GM23338 (cell line): Measurements from ENCODE around the gene DOCK4. TPM values are rescaled to one million over a fixed set of nuclear protein-coding genes. Genes with fewer than 3 reads are reported as not detected.

Experiments
- ATAC-seq: fragments of 200-7000 bp; cut with Tn5 transposase; 3 replicates; pipeline ENCODE4 v1.9.1; 2020
- DNase-seq: peaks from one replicate; pipeline ENCODE4 v3.0.0-alpha.2; 2015; ENCODE audit warnings: low spot score
- H2AFZ ChIP-seq: fragments of 200-600 bp; sonication (generic); 2 replicates; pipeline ENCODE4 v1.8.0; 2016; ENCODE audit warnings: antibody characterized with exemption, mild to moderate bottlenecking, moderate library complexity
- H3F3A ChIP-seq: fragments of 200-600 bp; sonication (generic); replicated peaks from 2 replicates; pipeline ENCODE4 v1.8.0; 2017; ENCODE audit warnings: antibody characterized with exemption, mixed run types, low read depth
- H3K27ac ChIP-seq: fragments of 200-600 bp; sonication (generic); 2 replicates; pipeline ENCODE4 v1.6.1; 2016; ENCODE audit warnings: low read depth
- H3K27me3 ChIP-seq: fragments of 200-600 bp; sonication (generic); 2 replicates; pipeline ENCODE4 v1.8.0; 2016; ENCODE audit warnings: mild to moderate bottlenecking, mixed run types, moderate library complexity; ENCODE audit not compliant: insufficient read depth
- H3K36me3 ChIP-seq: fragments of 200-600 bp; sonication (generic); 2 replicates; pipeline ENCODE4 v1.8.0; 2016; ENCODE audit warnings: mild to moderate bottlenecking; ENCODE audit not compliant: insufficient read depth
- H3K4me1 ChIP-seq: fragments of 200-600 bp; sonication (generic); 2 replicates; pipeline ENCODE4 v1.8.0; 2016; ENCODE audit warnings: mild to moderate bottlenecking, moderate library complexity; ENCODE audit not compliant: insufficient read depth
- H3K4me2 ChIP-seq: fragments of 200-600 bp; sonication (generic); 2 replicates; pipeline ENCODE4 v1.7.1; 2017; ENCODE audit warnings: mixed run types
- H3K4me3 ChIP-seq: fragments of 200-600 bp; sonication (generic); 2 replicates; pipeline ENCODE4 v1.6.1; 2016; ENCODE audit warnings: mixed run types
- H3K79me2 ChIP-seq: fragments of 200-600 bp; sonication (generic); replicated peaks from 2 replicates; pipeline ENCODE4 v1.8.0; 2017; ENCODE audit warnings: mild to moderate bottlenecking; ENCODE audit not compliant: insufficient read depth
- H3K9me2 ChIP-seq: fragments of 200-600 bp; sonication (generic); 2 replicates; pipeline ENCODE4 v1.8.0; 2017; ENCODE audit not compliant: insufficient read depth
- H4K20me1 ChIP-seq: fragments of 200-600 bp; sonication (generic); replicated peaks from 2 replicates; pipeline ENCODE4 v1.8.0; 2017; ENCODE audit warnings: mild to moderate bottlenecking; ENCODE audit not compliant: insufficient read depth
- H3K27ac Mint-ChIP-seq: 2 replicates; pipeline ENCODE4 v1.8.0; 2020; ENCODE audit warnings: inconsistent platforms, mild to moderate bottlenecking, moderate library complexity, mixed read lengths
- H3K27me3 Mint-ChIP-seq: 3 replicates; pipeline ENCODE4 v1.8.0; 2022; ENCODE audit warnings: low read depth, mild to moderate bottlenecking, moderate library complexity, mixed read lengths, inconsistent platforms; ENCODE audit not compliant: insufficient read depth, poor library complexity
- H3K36me3 Mint-ChIP-seq: 3 replicates; pipeline ENCODE4 v1.8.0; 2021; ENCODE audit warnings: low read depth, mild to moderate bottlenecking, inconsistent platforms, moderate library complexity, mixed read lengths
- H3K4me1 Mint-ChIP-seq: 3 replicates; pipeline ENCODE4 v1.8.0; 2020; ENCODE audit warnings: mild to moderate bottlenecking, inconsistent platforms, mixed read lengths
- H3K4me3 Mint-ChIP-seq: 3 replicates; pipeline ENCODE4 v1.8.0; 2021; ENCODE audit warnings: moderate library complexity, mild to moderate bottlenecking, inconsistent platforms, mixed read lengths
- H3K9me3 Mint-ChIP-seq: 3 replicates; pipeline ENCODE4 v1.8.0; 2020; ENCODE audit warnings: moderate library complexity, mild to moderate bottlenecking, inconsistent platforms, mixed read lengths
- CREB1 ChIP-seq: fragments of 250-450 bp; sonication (Bioruptor Pico); IDR thresholded peaks from 2 replicates; pipeline ENCODE4 v1.5.0; 2020; ENCODE audit warnings: low read depth, mild to moderate bottlenecking, moderate library complexity
- CTCF ChIP-seq, 2 experiments: fragments of 200-600 bp in 1 of 2; sonication (generic) in 1 of 2; conservative IDR thresholded peaks; 2 replicates each; pipeline versions ENCODE4 v1.5.1 to v1.6.1; 2016 to 2017; ENCODE audit warnings: antibody characterized with exemption in 2 of 2, low read depth in 2 of 2, mild to moderate bottlenecking in 2 of 2, moderate library complexity in 1 of 2
- EZH2 ChIP-seq: fragments of 200-600 bp; sonication (generic); IDR thresholded peaks from one replicate; pipeline ENCODE4 v1.8.0; 2017; ENCODE audit warnings: antibody characterized with exemption, mild to moderate bottlenecking, low read depth; ENCODE audit not compliant: unreplicated experiment
- EZH2phosphoT487 ChIP-seq: fragments of 200-600 bp; sonication (generic); IDR thresholded peaks from one replicate; pipeline ENCODE4 v1.8.1; 2018; ENCODE audit warnings: antibody characterized with exemption; ENCODE audit not compliant: unreplicated experiment
- JUNB ChIP-seq: IDR thresholded peaks from one replicate; pipeline ENCODE4 v1.6.1; 2016; ENCODE audit warnings: antibody characterized with exemption; ENCODE audit not compliant: unreplicated experiment
- NANOG ChIP-seq: IDR thresholded peaks from 2 replicates; pipeline ENCODE4 v1.6.1; 2016; ENCODE audit warnings: antibody characterized with exemption, borderline replicate concordance
- POLR2AphosphoS5 ChIP-seq: IDR thresholded peaks from 2 replicates; pipeline ENCODE4 v1.6.1; 2016; ENCODE audit warnings: antibody characterized with exemption, low read depth
- STAT1 ChIP-seq: IDR thresholded peaks from one replicate; pipeline ENCODE4 v1.6.1; 2016; ENCODE audit warnings: antibody characterized with exemption; ENCODE audit not compliant: unreplicated experiment
- ZNF114 ChIP-seq: fragments of 250-450 bp; sonication (Bioruptor Pico); IDR thresholded peaks from 2 replicates; pipeline ENCODE4 v1.5.0; 2020; ENCODE audit warnings: mild to moderate bottlenecking, moderate library complexity
- ZNF331 ChIP-seq: fragments of 250-450 bp; sonication (Bioruptor Pico); IDR thresholded peaks from 2 replicates; pipeline ENCODE4 v1.5.0; 2020; ENCODE audit warnings: low read depth, mild to moderate bottlenecking, moderate library complexity
- polyA plus RNA-seq: library from polyadenylated mRNA; unstranded; fragments of >200 nt; fragmentation: Nextera tagmentation; extraction: Ambion mirVana; gene quantifications from 2 replicates; pipeline ENCODE4 v1.2.1, GENCODE V29; 2016
- total RNA-seq: library from RNA; depleted of rRNA; stranded (reverse); fragments of >200 nt; shearing (Covaris generic); gene quantifications from 2 replicates; pipeline ENCODE4 v1.2.3, GENCODE V29; 2014
- TF ChIP-seq, protein P1 (sequence below): IDR thresholded peaks from one replicate; pipeline ENCODE4 v1.6.1; 2018; ENCODE audit warnings: antibody characterized with exemption; ENCODE audit not compliant: unreplicated experiment
- TF ChIP-seq, protein P2 (sequence below): fragments of 250-450 bp; sonication (Bioruptor Pico); IDR thresholded peaks from 2 replicates; pipeline ENCODE4 v1.5.0; 2020; ENCODE audit warnings: mild to moderate bottlenecking, moderate library complexity
- TF ChIP-seq, protein P3 (sequence below): IDR thresholded peaks from 2 replicates; pipeline ENCODE4 v1.6.1; 2016; ENCODE audit warnings: antibody characterized with exemption

DOCK4 gene
- total and polyA plus RNA-seq, 2 experiments from 2014 or later = 6.3 to 33.8 TPM

DNA sequence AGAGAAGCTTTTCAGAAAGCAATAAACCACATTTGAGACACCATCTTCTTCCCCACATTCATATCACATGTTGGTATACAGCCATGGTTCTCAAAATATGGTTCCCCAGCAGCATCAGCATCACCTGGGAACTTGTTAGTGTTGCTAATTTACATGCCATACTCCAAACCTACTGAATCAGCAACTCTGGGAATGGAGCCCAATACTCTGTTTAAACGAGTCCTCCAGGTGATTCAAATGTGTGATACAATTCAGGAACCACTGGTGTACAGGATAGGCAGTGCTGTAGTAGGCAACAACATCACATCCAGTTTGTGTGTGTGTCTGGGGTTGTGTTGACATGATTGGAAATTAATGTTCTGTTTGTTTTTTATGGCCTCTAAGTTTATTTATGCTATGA is 48.0 kb upstream of the DOCK4 start:
- H3K4me3 Mint-ChIP-seq = no peak overlapping the region
- Histone ChIP-seq H3K27ac (no peak overlapping the region), H3F3A (no peaks in the 10 kb centered on the region), H3K27me3 (peaks cover 15% of the 10 kb centered on the region), H3K4me2 (no peak overlapping the region), H4K20me1 (no peaks in the 10 kb centered on the region), H3K36me3 (no peaks in the 10 kb centered on the region), H3K79me2 (peaks cover 63% of the 10 kb centered on the region), H3K4me1 (peaks cover 61% of the 10 kb centered on the region), H2AFZ (no peak overlapping the region), H3K4me3 (no peak overlapping the region), H3K9me2 (no peaks in the 10 kb centered on the region)
- H3K27ac Mint-ChIP-seq = no peak overlapping the region
- no peak for DNase-seq
- no peaks in the 10 kb centered on the region for H3K36me3 Mint-ChIP-seq
- H3K4me1 Mint-ChIP-seq = peaks cover 63% of the 10 kb centered on the region
- peaks cover 7% of the 10 kb centered on the region for H3K27me3 Mint-ChIP-seq
- no peaks in the 10 kb centered on the region for H3K9me3 Mint-ChIP-seq
- TF ChIP-seq EZH2 = no peak
- TF ChIP-seq STAT1 = no peak
- no peak for TF ChIP-seq NANOG
- TF ChIP-seq, protein P1, sequence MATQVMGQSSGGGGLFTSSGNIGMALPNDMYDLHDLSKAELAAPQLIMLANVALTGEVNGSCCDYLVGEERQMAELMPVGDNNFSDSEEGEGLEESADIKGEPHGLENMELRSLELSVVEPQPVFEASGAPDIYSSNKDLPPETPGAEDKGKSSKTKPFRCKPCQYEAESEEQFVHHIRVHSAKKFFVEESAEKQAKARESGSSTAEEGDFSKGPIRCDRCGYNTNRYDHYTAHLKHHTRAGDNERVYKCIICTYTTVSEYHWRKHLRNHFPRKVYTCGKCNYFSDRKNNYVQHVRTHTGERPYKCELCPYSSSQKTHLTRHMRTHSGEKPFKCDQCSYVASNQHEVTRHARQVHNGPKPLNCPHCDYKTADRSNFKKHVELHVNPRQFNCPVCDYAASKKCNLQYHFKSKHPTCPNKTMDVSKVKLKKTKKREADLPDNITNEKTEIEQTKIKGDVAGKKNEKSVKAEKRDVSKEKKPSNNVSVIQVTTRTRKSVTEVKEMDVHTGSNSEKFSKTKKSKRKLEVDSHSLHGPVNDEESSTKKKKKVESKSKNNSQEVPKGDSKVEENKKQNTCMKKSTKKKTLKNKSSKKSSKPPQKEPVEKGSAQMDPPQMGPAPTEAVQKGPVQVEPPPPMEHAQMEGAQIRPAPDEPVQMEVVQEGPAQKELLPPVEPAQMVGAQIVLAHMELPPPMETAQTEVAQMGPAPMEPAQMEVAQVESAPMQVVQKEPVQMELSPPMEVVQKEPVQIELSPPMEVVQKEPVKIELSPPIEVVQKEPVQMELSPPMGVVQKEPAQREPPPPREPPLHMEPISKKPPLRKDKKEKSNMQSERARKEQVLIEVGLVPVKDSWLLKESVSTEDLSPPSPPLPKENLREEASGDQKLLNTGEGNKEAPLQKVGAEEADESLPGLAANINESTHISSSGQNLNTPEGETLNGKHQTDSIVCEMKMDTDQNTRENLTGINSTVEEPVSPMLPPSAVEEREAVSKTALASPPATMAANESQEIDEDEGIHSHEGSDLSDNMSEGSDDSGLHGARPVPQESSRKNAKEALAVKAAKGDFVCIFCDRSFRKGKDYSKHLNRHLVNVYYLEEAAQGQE = no peak
- TF ChIP-seq, protein P2, sequence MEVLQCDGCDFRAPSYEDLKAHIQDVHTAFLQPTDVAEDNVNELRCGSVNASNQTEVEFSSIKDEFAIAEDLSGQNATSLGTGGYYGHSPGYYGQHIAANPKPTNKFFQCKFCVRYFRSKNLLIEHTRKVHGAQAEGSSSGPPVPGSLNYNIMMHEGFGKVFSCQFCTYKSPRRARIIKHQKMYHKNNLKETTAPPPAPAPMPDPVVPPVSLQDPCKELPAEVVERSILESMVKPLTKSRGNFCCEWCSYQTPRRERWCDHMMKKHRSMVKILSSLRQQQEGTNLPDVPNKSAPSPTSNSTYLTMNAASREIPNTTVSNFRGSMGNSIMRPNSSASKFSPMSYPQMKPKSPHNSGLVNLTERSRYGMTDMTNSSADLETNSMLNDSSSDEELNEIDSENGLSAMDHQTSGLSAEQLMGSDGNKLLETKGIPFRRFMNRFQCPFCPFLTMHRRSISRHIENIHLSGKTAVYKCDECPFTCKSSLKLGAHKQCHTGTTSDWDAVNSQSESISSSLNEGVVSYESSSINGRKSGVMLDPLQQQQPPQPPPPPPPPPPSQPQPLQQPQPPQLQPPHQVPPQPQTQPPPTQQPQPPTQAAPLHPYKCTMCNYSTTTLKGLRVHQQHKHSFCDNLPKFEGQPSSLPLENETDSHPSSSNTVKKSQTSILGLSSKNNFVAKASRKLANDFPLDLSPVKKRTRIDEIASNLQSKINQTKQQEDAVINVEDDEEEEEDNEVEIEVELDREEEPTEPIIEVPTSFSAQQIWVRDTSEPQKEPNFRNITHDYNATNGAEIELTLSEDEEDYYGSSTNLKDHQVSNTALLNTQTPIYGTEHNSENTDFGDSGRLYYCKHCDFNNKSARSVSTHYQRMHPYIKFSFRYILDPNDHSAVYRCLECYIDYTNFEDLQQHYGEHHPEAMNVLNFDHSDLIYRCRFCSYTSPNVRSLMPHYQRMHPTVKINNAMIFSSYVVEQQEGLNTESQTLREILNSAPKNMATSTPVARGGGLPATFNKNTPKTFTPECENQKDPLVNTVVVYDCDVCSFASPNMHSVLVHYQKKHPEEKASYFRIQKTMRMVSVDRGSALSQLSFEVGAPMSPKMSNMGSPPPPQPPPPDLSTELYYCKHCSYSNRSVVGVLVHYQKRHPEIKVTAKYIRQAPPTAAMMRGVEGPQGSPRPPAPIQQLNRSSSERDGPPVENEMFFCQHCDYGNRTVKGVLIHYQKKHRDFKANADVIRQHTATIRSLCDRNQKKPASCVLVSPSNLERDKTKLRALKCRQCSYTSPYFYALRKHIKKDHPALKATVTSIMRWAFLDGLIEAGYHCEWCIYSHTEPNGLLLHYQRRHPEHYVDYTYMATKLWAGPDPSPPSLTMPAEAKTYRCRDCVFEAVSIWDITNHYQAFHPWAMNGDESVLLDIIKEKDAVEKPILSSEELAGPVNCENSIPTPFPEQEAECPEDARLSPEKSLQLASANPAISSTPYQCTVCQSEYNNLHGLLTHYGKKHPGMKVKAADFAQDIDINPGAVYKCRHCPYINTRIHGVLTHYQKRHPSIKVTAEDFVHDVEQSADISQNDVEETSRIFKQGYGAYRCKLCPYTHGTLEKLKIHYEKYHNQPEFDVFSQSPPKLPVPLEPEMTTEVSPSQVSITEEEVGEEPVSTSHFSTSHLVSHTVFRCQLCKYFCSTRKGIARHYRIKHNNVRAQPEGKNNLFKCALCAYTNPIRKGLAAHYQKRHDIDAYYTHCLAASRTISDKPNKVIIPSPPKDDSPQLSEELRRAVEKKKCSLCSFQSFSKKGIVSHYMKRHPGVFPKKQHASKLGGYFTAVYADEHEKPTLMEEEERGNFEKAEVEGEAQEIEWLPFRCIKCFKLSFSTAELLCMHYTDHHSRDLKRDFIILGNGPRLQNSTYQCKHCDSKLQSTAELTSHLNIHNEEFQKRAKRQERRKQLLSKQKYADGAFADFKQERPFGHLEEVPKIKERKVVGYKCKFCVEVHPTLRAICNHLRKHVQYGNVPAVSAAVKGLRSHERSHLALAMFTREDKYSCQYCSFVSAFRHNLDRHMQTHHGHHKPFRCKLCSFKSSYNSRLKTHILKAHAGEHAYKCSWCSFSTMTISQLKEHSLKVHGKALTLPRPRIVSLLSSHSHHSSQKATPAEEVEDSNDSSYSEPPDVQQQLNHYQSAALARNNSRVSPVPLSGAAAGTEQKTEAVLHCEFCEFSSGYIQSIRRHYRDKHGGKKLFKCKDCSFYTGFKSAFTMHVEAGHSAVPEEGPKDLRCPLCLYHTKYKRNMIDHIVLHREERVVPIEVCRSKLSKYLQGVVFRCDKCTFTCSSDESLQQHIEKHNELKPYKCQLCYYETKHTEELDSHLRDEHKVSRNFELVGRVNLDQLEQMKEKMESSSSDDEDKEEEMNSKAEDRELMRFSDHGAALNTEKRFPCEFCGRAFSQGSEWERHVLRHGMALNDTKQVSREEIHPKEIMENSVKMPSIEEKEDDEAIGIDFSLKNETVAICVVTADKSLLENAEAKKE (CRISPR knock-in tag) = no peak
- TF ChIP-seq CREB1 (CRISPR knock-in tag) = no peak
- no peak for TF ChIP-seq ZNF331 (CRISPR knock-in tag)
- TF ChIP-seq, protein P3, sequence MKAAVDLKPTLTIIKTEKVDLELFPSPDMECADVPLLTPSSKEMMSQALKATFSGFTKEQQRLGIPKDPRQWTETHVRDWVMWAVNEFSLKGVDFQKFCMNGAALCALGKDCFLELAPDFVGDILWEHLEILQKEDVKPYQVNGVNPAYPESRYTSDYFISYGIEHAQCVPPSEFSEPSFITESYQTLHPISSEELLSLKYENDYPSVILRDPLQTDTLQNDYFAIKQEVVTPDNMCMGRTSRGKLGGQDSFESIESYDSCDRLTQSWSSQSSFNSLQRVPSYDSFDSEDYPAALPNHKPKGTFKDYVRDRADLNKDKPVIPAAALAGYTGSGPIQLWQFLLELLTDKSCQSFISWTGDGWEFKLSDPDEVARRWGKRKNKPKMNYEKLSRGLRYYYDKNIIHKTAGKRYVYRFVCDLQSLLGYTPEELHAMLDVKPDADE = no peak
- no peak for TF ChIP-seq JUNB
- no peak for TF ChIP-seq POLR2AphosphoS5
- no peak for TF ChIP-seq CTCF (conservative IDR thresholded peaks at IDR 0.05; ENCODE audit: low read depth in 2 of 2)
- TF ChIP-seq EZH2phosphoT487 = no peak
- no peak for TF ChIP-seq ZNF114 (CRISPR knock-in tag)
- no peak for ATAC-seq
